Measurements from ENCODE around the gene TSPO. TPM values are rescaled to one million over a fixed set of nuclear protein-coding genes. Genes with fewer than 3 reads are reported as not detected.
A peak's percentile ranks its signal among the peaks of the same experiment; 100 is the strongest.

The TSPO gene
- total and polyA plus RNA-seq, 2 of the 13 experiments (the other 11 are each of a cell fraction or from before 2014, with no cell fraction given), result 0.46 to 1.4 TPM

DNA sequence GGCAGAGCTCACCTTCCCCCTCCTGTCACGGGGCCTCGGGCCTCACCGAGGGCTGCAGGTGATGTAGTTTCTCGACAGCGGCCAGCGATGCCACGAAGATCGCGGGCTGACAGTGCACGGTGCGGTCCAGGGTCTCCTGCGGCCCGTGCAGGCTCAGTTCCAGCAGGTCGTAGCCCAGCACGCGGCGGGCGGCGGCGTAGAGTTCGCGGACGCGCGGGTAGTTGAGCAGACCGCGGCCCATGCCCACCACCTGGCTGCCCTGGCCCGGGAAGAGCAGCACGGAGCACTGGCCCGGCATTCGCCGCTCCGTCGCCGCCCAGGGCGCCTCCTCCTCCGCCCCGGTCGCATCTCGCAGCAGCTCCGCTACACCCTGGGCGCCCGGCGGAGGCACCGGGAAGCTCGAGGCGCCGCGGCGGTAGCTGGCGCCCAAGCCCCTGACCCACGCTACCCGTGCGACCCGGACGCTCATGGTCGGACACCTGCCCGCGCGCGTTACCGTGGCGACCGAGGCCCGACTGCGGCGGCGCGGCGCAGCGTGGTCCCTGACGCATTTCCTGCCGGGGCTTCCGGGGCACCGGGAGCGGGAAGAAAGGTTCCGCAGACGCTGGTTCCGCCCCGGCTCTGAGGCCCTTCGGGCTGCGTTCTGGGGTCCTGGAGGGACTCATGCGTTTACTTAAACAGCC lies 8.3 kb upstream of the TSPO start, which contains the start of gene MCAT (continued):
- TF ChIP-seq PRMT3 (CRISPR knock-in tag; IDR thresholded peaks at IDR 0.05; ENCODE audit: borderline replicate concordance, low read depth) (no peak), ZSCAN9 (CRISPR knock-in tag; IDR thresholded peaks at IDR 0.05; ENCODE audit: borderline replicate concordance) (peak; percentile 60; the same call in 1 of the 2 replicates), ZNF263 (CRISPR knock-in tag; IDR thresholded peaks at IDR 0.05) (no peak; the same call in 1 of the 2 replicates), CAMTA2 (CRISPR knock-in tag; IDR thresholded peaks at IDR 0.05; ENCODE audit: borderline replicate concordance) (peak; percentile 68; the same call in 1 of the 2 replicates), PRDM10 (CRISPR knock-in tag; IDR thresholded peaks at IDR 0.05; ENCODE audit: low read depth) (no peak), ZNF7 (CRISPR knock-in tag; IDR thresholded peaks at IDR 0.05) (no peak), ZNF569 (CRISPR knock-in tag; IDR thresholded peaks at IDR 0.05; ENCODE audit: borderline replicate concordance) (no peak), NFKB2 (CRISPR knock-in tag; IDR thresholded peaks at IDR 0.05; ENCODE audit: borderline replicate concordance) (peak; percentile 62; the same call in 1 of the 2 replicates), ZSCAN21 (CRISPR knock-in tag; IDR thresholded peaks at IDR 0.05; ENCODE audit: borderline replicate concordance) (peak; percentile 84), PHF21A (CRISPR knock-in tag; IDR thresholded peaks at IDR 0.05) (peak; percentile 56; the same call in 1 of the 2 replicates), MAX (IDR thresholded peaks at IDR 0.05) (peak; percentile 80), TEAD2 (CRISPR knock-in tag; IDR thresholded peaks at IDR 0.05) (no peak), HDAC1 (CRISPR knock-in tag; IDR thresholded peaks at IDR 0.05) (peak; percentile 98), ZFP91 (CRISPR knock-in tag; IDR thresholded peaks at IDR 0.05; ENCODE audit: borderline replicate concordance) (peak; percentile 94), SNAPC2 (CRISPR knock-in tag; IDR thresholded peaks at IDR 0.05) (no peak; the same call in 1 of the 2 replicates)
- TF ChIP-seq, protein P1, sequence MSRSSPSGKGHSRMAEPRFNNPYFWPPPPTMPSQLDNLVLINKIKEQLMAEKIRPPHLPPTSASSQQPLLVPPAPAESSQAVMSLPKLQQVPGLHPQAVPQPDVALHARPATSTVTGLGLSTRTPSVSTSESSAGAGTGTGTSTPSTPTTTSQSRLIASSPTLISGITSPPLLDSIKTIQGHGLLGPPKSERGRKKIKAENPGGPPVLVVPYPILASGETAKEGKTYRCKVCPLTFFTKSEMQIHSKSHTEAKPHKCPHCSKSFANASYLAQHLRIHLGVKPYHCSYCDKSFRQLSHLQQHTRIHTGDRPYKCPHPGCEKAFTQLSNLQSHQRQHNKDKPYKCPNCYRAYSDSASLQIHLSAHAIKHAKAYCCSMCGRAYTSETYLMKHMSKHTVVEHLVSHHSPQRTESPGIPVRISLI (CRISPR knock-in tag; IDR thresholded peaks at IDR 0.05; ENCODE audit: borderline replicate concordance), result peak; percentile 10; the same call in 1 of the 2 replicates
- TF ChIP-seq, protein P2, sequence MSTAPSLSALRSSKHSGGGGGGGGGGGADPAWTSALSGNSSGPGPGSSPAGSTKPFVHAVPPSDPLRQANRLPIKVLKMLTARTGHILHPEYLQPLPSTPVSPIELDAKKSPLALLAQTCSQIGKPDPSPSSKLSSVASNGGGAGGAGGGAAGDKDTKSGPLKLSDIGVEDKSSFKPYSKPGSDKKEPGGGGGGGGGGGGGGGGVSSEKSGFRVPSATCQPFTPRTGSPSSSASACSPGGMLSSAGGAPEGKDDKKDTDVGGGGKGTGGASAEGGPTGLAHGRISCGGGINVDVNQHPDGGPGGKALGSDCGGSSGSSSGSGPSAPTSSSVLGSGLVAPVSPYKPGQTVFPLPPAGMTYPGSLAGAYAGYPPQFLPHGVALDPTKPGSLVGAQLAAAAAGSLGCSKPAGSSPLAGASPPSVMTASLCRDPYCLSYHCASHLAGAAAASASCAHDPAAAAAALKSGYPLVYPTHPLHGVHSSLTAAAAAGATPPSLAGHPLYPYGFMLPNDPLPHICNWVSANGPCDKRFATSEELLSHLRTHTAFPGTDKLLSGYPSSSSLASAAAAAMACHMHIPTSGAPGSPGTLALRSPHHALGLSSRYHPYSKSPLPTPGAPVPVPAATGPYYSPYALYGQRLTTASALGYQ (CRISPR knock-in tag; IDR thresholded peaks at IDR 0.05), result peak; percentile 76; the same call in 1 of the 2 replicates
- TF ChIP-seq, protein P3, sequence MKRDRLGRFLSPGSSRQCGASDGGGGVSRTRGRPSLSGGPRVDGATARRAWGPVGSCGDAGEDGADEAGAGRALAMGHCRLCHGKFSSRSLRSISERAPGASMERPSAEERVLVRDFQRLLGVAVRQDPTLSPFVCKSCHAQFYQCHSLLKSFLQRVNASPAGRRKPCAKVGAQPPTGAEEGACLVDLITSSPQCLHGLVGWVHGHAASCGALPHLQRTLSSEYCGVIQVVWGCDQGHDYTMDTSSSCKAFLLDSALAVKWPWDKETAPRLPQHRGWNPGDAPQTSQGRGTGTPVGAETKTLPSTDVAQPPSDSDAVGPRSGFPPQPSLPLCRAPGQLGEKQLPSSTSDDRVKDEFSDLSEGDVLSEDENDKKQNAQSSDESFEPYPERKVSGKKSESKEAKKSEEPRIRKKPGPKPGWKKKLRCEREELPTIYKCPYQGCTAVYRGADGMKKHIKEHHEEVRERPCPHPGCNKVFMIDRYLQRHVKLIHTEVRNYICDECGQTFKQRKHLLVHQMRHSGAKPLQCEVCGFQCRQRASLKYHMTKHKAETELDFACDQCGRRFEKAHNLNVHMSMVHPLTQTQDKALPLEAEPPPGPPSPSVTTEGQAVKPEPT (CRISPR knock-in tag; IDR thresholded peaks at IDR 0.05; ENCODE audit: low read depth), result no peak

Measured in HepG2 (cell line).